Nephron progenitor cell (in vitro differentiated cells): ENCODE results near the gene GPALPP1.
A peak's percentile ranks its signal among the peaks of the same experiment; 100 is the strongest.

ENCODE experiments used
- DNase-seq: peaks from one replicate; pipeline ENCODE4 v3.0.0; 2021
- H3K27ac Mint-ChIP-seq: 2 replicates; pipeline ENCODE4 v1.8.0; 2021; ENCODE audit warnings: mild to moderate bottlenecking, moderate library complexity, mixed read lengths
- H3K27me3 Mint-ChIP-seq: 2 replicates; pipeline ENCODE4 v1.8.0; 2021; ENCODE audit warnings: mild to moderate bottlenecking, low read depth, mixed read lengths; ENCODE audit not compliant: poor library complexity
- H3K36me3 Mint-ChIP-seq: 2 replicates; pipeline ENCODE4 v1.8.0; 2021; ENCODE audit warnings: low read depth, mixed read lengths
- H3K4me1 Mint-ChIP-seq: 2 replicates; pipeline ENCODE4 v1.8.0; 2021; ENCODE audit warnings: mixed read lengths
- H3K4me3 Mint-ChIP-seq: 2 replicates; pipeline ENCODE4 v1.8.0; 2021; ENCODE audit warnings: mild to moderate bottlenecking, moderate library complexity, mixed read lengths
- H3K9me3 Mint-ChIP-seq: 2 replicates; pipeline ENCODE4 v1.8.0; 2021; ENCODE audit warnings: mild to moderate bottlenecking, moderate library complexity, mixed read lengths
- CTCF ChIP-seq: fragments of 200-600 bp; sonication (generic); IDR thresholded peaks from 2 replicates; pipeline ENCODE4 v1.5.0; 2021; ENCODE audit warnings: antibody characterized with exemption

The GPALPP1 gene

GRCh38 chr13:44961997-44962396, 27.3 kb upstream of the GPALPP1 start:
- TF ChIP-seq CTCF, result no peak
- Mint-ChIP-seq H3K27me3 (no peaks in the 10 kb centered on the region), H3K9me3 (peaks cover 49% of the 10 kb centered on the region), H3K4me3 (no peak overlapping the region), H3K36me3 (peaks cover 82% of the 10 kb centered on the region), H3K4me1 (no peaks in the 10 kb centered on the region), H3K27ac (no peak overlapping the region)
- DNase-seq, result no peak

GRCh38 chr13:44967704-44968433, 21.5 kb upstream of the GPALPP1 start:
- no peak for TF ChIP-seq CTCF
- Mint-ChIP-seq H3K9me3 (peaks cover 28% of the 10 kb centered on the region), H3K36me3 (peaks cover 54% of the 10 kb centered on the region), H3K4me3 (no peak overlapping the region), H3K27me3 (no peaks in the 10 kb centered on the region), H3K4me1 (no peaks in the 10 kb centered on the region), H3K27ac (no peak overlapping the region)
- DNase-seq, result no peak

- H3K27ac Mint-ChIP-seq, result no peak overlapping the region
- TF ChIP-seq CTCF, result no peak
- peaks cover 48% of the 10 kb centered on the region for H3K36me3 Mint-ChIP-seq
- H3K4me1 Mint-ChIP-seq, result no peaks in the 10 kb centered on the region
- H3K27me3 Mint-ChIP-seq, result no peaks in the 10 kb centered on the region
- H3K4me3 Mint-ChIP-seq, result no peak overlapping the region
- DNase-seq, result no peak
- peaks cover 23% of the 10 kb centered on the region for H3K9me3 Mint-ChIP-seq
Measured at GRCh38 chr13:44968434-44968815, 20.9 kb upstream of the GPALPP1 start.

DNA sequence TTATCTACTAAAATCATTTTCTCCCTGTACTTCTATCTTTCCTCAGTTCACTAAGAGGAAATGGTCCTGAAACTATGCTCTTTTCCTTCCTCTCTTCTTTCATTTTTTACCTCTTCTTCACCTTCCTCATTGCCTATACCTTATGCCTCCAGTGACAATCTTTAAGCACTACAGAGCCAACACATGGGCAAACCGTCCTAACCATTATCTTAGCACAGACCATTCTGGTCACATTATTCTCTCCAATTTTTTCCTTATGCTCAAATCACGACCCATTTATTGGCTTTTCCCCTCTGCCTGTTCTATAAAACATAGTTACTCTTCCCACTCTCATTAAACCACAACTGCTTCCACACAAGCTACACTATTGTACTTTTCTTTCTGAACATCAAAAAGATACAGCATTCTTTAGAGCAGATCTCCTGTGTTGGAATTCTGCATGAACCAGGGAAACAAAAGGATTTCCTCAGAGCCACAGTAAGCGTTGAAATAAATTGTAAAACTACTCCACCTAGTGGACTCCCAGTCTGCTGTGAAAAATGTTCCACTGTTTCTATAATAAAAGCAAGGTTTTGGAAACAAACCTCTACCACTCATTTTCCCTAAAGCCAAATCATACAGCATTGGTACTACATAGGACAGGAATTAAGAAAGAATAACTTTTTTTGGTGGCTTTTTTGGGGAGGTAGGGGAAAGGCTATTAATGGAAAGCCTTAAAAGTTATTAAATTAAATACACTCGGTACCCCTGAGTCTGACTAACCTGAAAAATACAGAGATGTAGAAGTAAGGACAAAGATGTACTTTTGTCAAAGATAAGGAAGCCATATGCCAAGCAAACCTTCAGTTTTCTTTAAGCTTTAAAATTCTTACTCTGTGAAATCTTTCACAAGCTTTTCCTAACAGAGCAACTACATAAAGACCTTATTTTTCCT, 19.5 kb upstream of the GPALPP1 start:
- Mint-ChIP-seq H3K27me3 (no peaks in the 10 kb centered on the region), H3K4me1 (no peaks in the 10 kb centered on the region), H3K4me3 (no peak overlapping the region), H3K9me3 (peaks cover 9% of the 10 kb centered on the region), H3K36me3 (peaks cover 34% of the 10 kb centered on the region), H3K27ac (no peak overlapping the region)
- DNase-seq, result peak; percentile 15
- peak; percentile 82 for TF ChIP-seq CTCF

GRCh38 chr13:44971656-44972595, 17.4 kb upstream of the GPALPP1 start:
- Mint-ChIP-seq H3K4me1 (no peaks in the 10 kb centered on the region), H3K36me3 (peaks cover 17% of the 10 kb centered on the region), H3K27me3 (no peaks in the 10 kb centered on the region), H3K27ac (peak overlapping the region; percentile 38), H3K4me3 (no peak overlapping the region), H3K9me3 (no peaks in the 10 kb centered on the region)
- DNase-seq, result no peak
- no peak for TF ChIP-seq CTCF
